HCT116 (cell line): ENCODE results near the gene SCP2. TPM values are rescaled to one million over a fixed set of nuclear protein-coding genes. Genes with fewer than 3 reads are reported as not detected.

Source experiments
- microRNA counts: library from miRNA; unstranded; fragments of <30 nt; microRNA quantifications from one replicate; lab custom pipeline; 2015
- microRNA-seq: library from miRNA; unstranded; fragments of <30 nt; microRNA quantifications from one replicate; pipeline ENCODE4, GENCODE V29; 2016; ENCODE audit warnings: borderline number of aligned reads
- total RNA-seq: library from RNA; stranded (reverse); gene quantifications from one replicate; pipeline ENCODE4 v1.2.1, GENCODE V29; 2021; ENCODE audit not compliant: unreplicated experiment

Gene SCP2
- total RNA-seq, 1 experiment from 2014 or later: 62.0 TPM

MicroRNAs within 50 kb of the gene (microRNA counts, 767-probe panel; counts per million panel counts)
- microRNA hsa-miR-1273f (lab: Ali Mortazavi, UCI) (not detected), microRNA hsa-miR-1273g-5p (lab: Ali Mortazavi, UCI) (not detected)

Small RNAs within 50 kb of the gene (microRNA-seq; reads per million reads assigned to microRNA genes)
- gene MIR1273F (not detected), gene MIR1273G (not detected), gene MIR5095 (not detected)

Other genes starting within 250 kb of the SCP2 start
- 43.6 TPM for gene COA7, start 228.9 kb upstream of the SCP2 start, total RNA-seq
- gene ZYG11B, start 200.8 kb upstream of the SCP2 start, total RNA-seq: 20.7 TPM
- gene ZYG11A, start 84.5 kb upstream of the SCP2 start, total RNA-seq: 0.05 TPM
- gene ECHDC2, start 5.5 kb upstream of the SCP2 start, total RNA-seq: 50.4 TPM
- 0.22 TPM for gene PODN, start 134.9 kb downstream of the SCP2 start, total RNA-seq
- not detected for gene SLC1A7, start 215.4 kb downstream of the SCP2 start, total RNA-seq